GM23338 (cell line): ENCODE results near the gene IPPK. TPM values are rescaled to one million over a fixed set of nuclear protein-coding genes. Genes with fewer than 3 reads are reported as not detected.

Source experiments
- ATAC-seq: fragments of 200-7000 bp; cut with Tn5 transposase; 3 replicates; pipeline ENCODE4 v1.9.1; 2020
- DNase-seq: peaks from one replicate; pipeline ENCODE4 v3.0.0-alpha.2; 2015; ENCODE audit warnings: low spot score
- H2AFZ ChIP-seq: fragments of 200-600 bp; sonication (generic); 2 replicates; pipeline ENCODE4 v1.8.0; 2016; ENCODE audit warnings: antibody characterized with exemption, mild to moderate bottlenecking, moderate library complexity
- H3F3A ChIP-seq: fragments of 200-600 bp; sonication (generic); replicated peaks from 2 replicates; pipeline ENCODE4 v1.8.0; 2017; ENCODE audit warnings: antibody characterized with exemption, mixed run types, low read depth
- H3K27ac ChIP-seq: fragments of 200-600 bp; sonication (generic); 2 replicates; pipeline ENCODE4 v1.6.1; 2016; ENCODE audit warnings: low read depth
- H3K27me3 ChIP-seq: fragments of 200-600 bp; sonication (generic); 2 replicates; pipeline ENCODE4 v1.8.0; 2016; ENCODE audit warnings: mild to moderate bottlenecking, mixed run types, moderate library complexity; ENCODE audit not compliant: insufficient read depth
- H3K36me3 ChIP-seq: fragments of 200-600 bp; sonication (generic); 2 replicates; pipeline ENCODE4 v1.8.0; 2016; ENCODE audit warnings: mild to moderate bottlenecking; ENCODE audit not compliant: insufficient read depth
- H3K4me1 ChIP-seq: fragments of 200-600 bp; sonication (generic); 2 replicates; pipeline ENCODE4 v1.8.0; 2016; ENCODE audit warnings: mild to moderate bottlenecking, moderate library complexity; ENCODE audit not compliant: insufficient read depth
- H3K4me2 ChIP-seq: fragments of 200-600 bp; sonication (generic); 2 replicates; pipeline ENCODE4 v1.7.1; 2017; ENCODE audit warnings: mixed run types
- H3K4me3 ChIP-seq: fragments of 200-600 bp; sonication (generic); 2 replicates; pipeline ENCODE4 v1.6.1; 2016; ENCODE audit warnings: mixed run types
- H3K79me2 ChIP-seq: fragments of 200-600 bp; sonication (generic); replicated peaks from 2 replicates; pipeline ENCODE4 v1.8.0; 2017; ENCODE audit warnings: mild to moderate bottlenecking; ENCODE audit not compliant: insufficient read depth
- H3K9me2 ChIP-seq: fragments of 200-600 bp; sonication (generic); 2 replicates; pipeline ENCODE4 v1.8.0; 2017; ENCODE audit not compliant: insufficient read depth
- H4K20me1 ChIP-seq: fragments of 200-600 bp; sonication (generic); replicated peaks from 2 replicates; pipeline ENCODE4 v1.8.0; 2017; ENCODE audit warnings: mild to moderate bottlenecking; ENCODE audit not compliant: insufficient read depth
- H3K27ac Mint-ChIP-seq: 2 replicates; pipeline ENCODE4 v1.8.0; 2020; ENCODE audit warnings: inconsistent platforms, mild to moderate bottlenecking, moderate library complexity, mixed read lengths
- H3K27me3 Mint-ChIP-seq: 3 replicates; pipeline ENCODE4 v1.8.0; 2022; ENCODE audit warnings: low read depth, mild to moderate bottlenecking, moderate library complexity, mixed read lengths, inconsistent platforms; ENCODE audit not compliant: insufficient read depth, poor library complexity
- H3K36me3 Mint-ChIP-seq: 3 replicates; pipeline ENCODE4 v1.8.0; 2021; ENCODE audit warnings: low read depth, mild to moderate bottlenecking, inconsistent platforms, moderate library complexity, mixed read lengths
- H3K4me1 Mint-ChIP-seq: 3 replicates; pipeline ENCODE4 v1.8.0; 2020; ENCODE audit warnings: mild to moderate bottlenecking, inconsistent platforms, mixed read lengths
- H3K4me3 Mint-ChIP-seq: 3 replicates; pipeline ENCODE4 v1.8.0; 2021; ENCODE audit warnings: moderate library complexity, mild to moderate bottlenecking, inconsistent platforms, mixed read lengths
- H3K9me3 Mint-ChIP-seq: 3 replicates; pipeline ENCODE4 v1.8.0; 2020; ENCODE audit warnings: moderate library complexity, mild to moderate bottlenecking, inconsistent platforms, mixed read lengths
- CREB1 ChIP-seq: fragments of 250-450 bp; sonication (Bioruptor Pico); IDR thresholded peaks from 2 replicates; pipeline ENCODE4 v1.5.0; 2020; ENCODE audit warnings: low read depth, mild to moderate bottlenecking, moderate library complexity
- CTCF ChIP-seq, 2 experiments: fragments of 200-600 bp in 1 of 2; sonication (generic) in 1 of 2; conservative IDR thresholded peaks; 2 replicates each; pipeline versions ENCODE4 v1.5.1 to v1.6.1; 2016 to 2017; ENCODE audit warnings: antibody characterized with exemption in 2 of 2, low read depth in 2 of 2, mild to moderate bottlenecking in 2 of 2, moderate library complexity in 1 of 2
- ETS1 ChIP-seq: IDR thresholded peaks from 2 replicates; pipeline ENCODE4 v1.6.1; 2016; ENCODE audit warnings: antibody characterized with exemption
- EZH2 ChIP-seq: fragments of 200-600 bp; sonication (generic); IDR thresholded peaks from one replicate; pipeline ENCODE4 v1.8.0; 2017; ENCODE audit warnings: antibody characterized with exemption, mild to moderate bottlenecking, low read depth; ENCODE audit not compliant: unreplicated experiment
- EZH2phosphoT487 ChIP-seq: fragments of 200-600 bp; sonication (generic); IDR thresholded peaks from one replicate; pipeline ENCODE4 v1.8.1; 2018; ENCODE audit warnings: antibody characterized with exemption; ENCODE audit not compliant: unreplicated experiment
- JUNB ChIP-seq: IDR thresholded peaks from one replicate; pipeline ENCODE4 v1.6.1; 2016; ENCODE audit warnings: antibody characterized with exemption; ENCODE audit not compliant: unreplicated experiment
- NANOG ChIP-seq: IDR thresholded peaks from 2 replicates; pipeline ENCODE4 v1.6.1; 2016; ENCODE audit warnings: antibody characterized with exemption, borderline replicate concordance
- POLR2AphosphoS5 ChIP-seq: IDR thresholded peaks from 2 replicates; pipeline ENCODE4 v1.6.1; 2016; ENCODE audit warnings: antibody characterized with exemption, low read depth
- STAT1 ChIP-seq: IDR thresholded peaks from one replicate; pipeline ENCODE4 v1.6.1; 2016; ENCODE audit warnings: antibody characterized with exemption; ENCODE audit not compliant: unreplicated experiment
- ZNF114 ChIP-seq: fragments of 250-450 bp; sonication (Bioruptor Pico); IDR thresholded peaks from 2 replicates; pipeline ENCODE4 v1.5.0; 2020; ENCODE audit warnings: mild to moderate bottlenecking, moderate library complexity
- ZNF331 ChIP-seq: fragments of 250-450 bp; sonication (Bioruptor Pico); IDR thresholded peaks from 2 replicates; pipeline ENCODE4 v1.5.0; 2020; ENCODE audit warnings: low read depth, mild to moderate bottlenecking, moderate library complexity
- ZNF462 ChIP-seq: fragments of 250-450 bp; sonication (Bioruptor Pico); IDR thresholded peaks from 2 replicates; pipeline ENCODE4 v1.5.0; 2020; ENCODE audit warnings: mild to moderate bottlenecking, moderate library complexity
- polyA plus RNA-seq: library from polyadenylated mRNA; unstranded; fragments of >200 nt; fragmentation: Nextera tagmentation; extraction: Ambion mirVana; gene quantifications from 2 replicates; pipeline ENCODE4 v1.2.1, GENCODE V29; 2016
- total RNA-seq: library from RNA; depleted of rRNA; stranded (reverse); fragments of >200 nt; shearing (Covaris generic); gene quantifications from 2 replicates; pipeline ENCODE4 v1.2.3, GENCODE V29; 2014
- TF ChIP-seq, protein P1 (sequence below): IDR thresholded peaks from one replicate; pipeline ENCODE4 v1.6.1; 2018; ENCODE audit warnings: antibody characterized with exemption; ENCODE audit not compliant: unreplicated experiment

The IPPK gene
- total and polyA plus RNA-seq, 2 experiments from 2014 or later = 6.5 to 17.5 TPM

- no peak overlapping the region for H3K27ac Mint-ChIP-seq
- H3K79me2 ChIP-seq = 0 out of 2 replicates have a peak, but pooled peaks cover 3% of the 10 kb centered on the region
These were observed 43.6 kb upstream of the IPPK start for GRCh38 chr9:92713528-92713927.

More at GRCh38 chr9:92713528-92713927, 43.6 kb upstream of the IPPK start:
- H3F3A ChIP-seq = no peaks in the 10 kb centered on the region
- H3K36me3 ChIP-seq = peaks cover 20% of the 10 kb centered on the region; the same call in 1 of the 2 replicates
- TF ChIP-seq ZNF331 (CRISPR knock-in tag) = no peak
- no peak for TF ChIP-seq ETS1
- no peak for TF ChIP-seq NANOG
- no peak for TF ChIP-seq POLR2AphosphoS5
- TF ChIP-seq STAT1 = no peak
- no peak for TF ChIP-seq EZH2
- TF ChIP-seq CREB1 (CRISPR knock-in tag) = no peak
- no peak for TF ChIP-seq CTCF (conservative IDR thresholded peaks at IDR 0.05; ENCODE audit: low read depth in 2 of 2)
- no peak for TF ChIP-seq ZNF114 (CRISPR knock-in tag)
- TF ChIP-seq EZH2phosphoT487 = no peak
- no peak for TF ChIP-seq ZNF462 (CRISPR knock-in tag)
- no peak for TF ChIP-seq JUNB
- TF ChIP-seq, protein P1, sequence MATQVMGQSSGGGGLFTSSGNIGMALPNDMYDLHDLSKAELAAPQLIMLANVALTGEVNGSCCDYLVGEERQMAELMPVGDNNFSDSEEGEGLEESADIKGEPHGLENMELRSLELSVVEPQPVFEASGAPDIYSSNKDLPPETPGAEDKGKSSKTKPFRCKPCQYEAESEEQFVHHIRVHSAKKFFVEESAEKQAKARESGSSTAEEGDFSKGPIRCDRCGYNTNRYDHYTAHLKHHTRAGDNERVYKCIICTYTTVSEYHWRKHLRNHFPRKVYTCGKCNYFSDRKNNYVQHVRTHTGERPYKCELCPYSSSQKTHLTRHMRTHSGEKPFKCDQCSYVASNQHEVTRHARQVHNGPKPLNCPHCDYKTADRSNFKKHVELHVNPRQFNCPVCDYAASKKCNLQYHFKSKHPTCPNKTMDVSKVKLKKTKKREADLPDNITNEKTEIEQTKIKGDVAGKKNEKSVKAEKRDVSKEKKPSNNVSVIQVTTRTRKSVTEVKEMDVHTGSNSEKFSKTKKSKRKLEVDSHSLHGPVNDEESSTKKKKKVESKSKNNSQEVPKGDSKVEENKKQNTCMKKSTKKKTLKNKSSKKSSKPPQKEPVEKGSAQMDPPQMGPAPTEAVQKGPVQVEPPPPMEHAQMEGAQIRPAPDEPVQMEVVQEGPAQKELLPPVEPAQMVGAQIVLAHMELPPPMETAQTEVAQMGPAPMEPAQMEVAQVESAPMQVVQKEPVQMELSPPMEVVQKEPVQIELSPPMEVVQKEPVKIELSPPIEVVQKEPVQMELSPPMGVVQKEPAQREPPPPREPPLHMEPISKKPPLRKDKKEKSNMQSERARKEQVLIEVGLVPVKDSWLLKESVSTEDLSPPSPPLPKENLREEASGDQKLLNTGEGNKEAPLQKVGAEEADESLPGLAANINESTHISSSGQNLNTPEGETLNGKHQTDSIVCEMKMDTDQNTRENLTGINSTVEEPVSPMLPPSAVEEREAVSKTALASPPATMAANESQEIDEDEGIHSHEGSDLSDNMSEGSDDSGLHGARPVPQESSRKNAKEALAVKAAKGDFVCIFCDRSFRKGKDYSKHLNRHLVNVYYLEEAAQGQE = no peak
- H3K27me3 ChIP-seq = no peaks in the 10 kb centered on the region
- no peak overlapping the region for H3K4me3 ChIP-seq
- H2AFZ ChIP-seq = no peak overlapping the region
- H3K27me3 Mint-ChIP-seq = peaks cover 5% of the 10 kb centered on the region
- no peaks in the 10 kb centered on the region for H3K9me3 Mint-ChIP-seq
- no peaks in the 10 kb centered on the region; the same call in 2 of the 3 replicates for H3K4me1 Mint-ChIP-seq
- peaks cover 43% of the 10 kb centered on the region for H3K36me3 Mint-ChIP-seq
- DNase-seq (no peak), ATAC-seq (no peak)
- H4K20me1 ChIP-seq = no peaks in the 10 kb centered on the region; the same call in 1 of the 2 replicates
- no peak overlapping the region for H3K27ac ChIP-seq
- no peak overlapping the region for H3K4me3 Mint-ChIP-seq
- no peaks in the 10 kb centered on the region for H3K9me2 ChIP-seq
- no peaks in the 10 kb centered on the region for H3K4me1 ChIP-seq
- H3K4me2 ChIP-seq = no peak overlapping the region
